ENCODE measurements around the gene NLRX1.
"Not testable (repeated sequence)": the region's sequence is repeated elsewhere in the genome, so short reads cannot be mapped to it uniquely, and the experiment has no call there.

The NLRX1 gene

GRCh38 chr11:119190531-119190930, 22.0 kb downstream of the NLRX1 start:
- no peak overlapping the region for H3K4me3 ChIP-seq (ENCODE audit: low read depth, low read length)
- TF ChIP-seq CTCF (IDR thresholded peaks at IDR 0.05; ENCODE audit: insufficient read depth, low read depth, low read length, missing control alignments) = no peak
- no peak for DNase-seq (ENCODE audit: low read depth)

- H3K4me3 ChIP-seq (ENCODE audit: low read depth, low read length); DNase-seq (ENCODE audit: low read depth): not testable (repeated sequence)
Measured at GRCh38 chr11:119191265-119191664, 22.7 kb downstream of the NLRX1 start.

GRCh38 chr11:119192111-119192510, 23.6 kb downstream of the NLRX1 start:
- H3K4me3 ChIP-seq (ENCODE audit: low read depth, low read length) = no peak overlapping the region
- no peak for DNase-seq (ENCODE audit: low read depth)
- TF ChIP-seq CTCF (IDR thresholded peaks at IDR 0.05; ENCODE audit: insufficient read depth, low read depth, low read length, missing control alignments) = no peak

GRCh38 chr11:119193001-119193400, 24.5 kb downstream of the NLRX1 start:
- no peak for DNase-seq (ENCODE audit: low read depth)
- no peak overlapping the region for H3K4me3 ChIP-seq (ENCODE audit: low read depth, low read length)
- no peak for TF ChIP-seq CTCF (IDR thresholded peaks at IDR 0.05; ENCODE audit: insufficient read depth, low read depth, low read length, missing control alignments)

- TF ChIP-seq CTCF (IDR thresholded peaks at IDR 0.05; ENCODE audit: insufficient read depth, low read depth, low read length, missing control alignments) = no peak
- H3K4me3 ChIP-seq (ENCODE audit: low read depth, low read length) = no peak overlapping the region
- no peak for DNase-seq (ENCODE audit: low read depth)
Measured at GRCh38 chr11:119193626-119194025, 25.1 kb downstream of the NLRX1 start.

- DNase-seq (ENCODE audit: low read depth) = no peak
- no peak for TF ChIP-seq CTCF (IDR thresholded peaks at IDR 0.05; ENCODE audit: insufficient read depth, low read depth, low read length, missing control alignments)
- H3K4me3 ChIP-seq (ENCODE audit: low read depth, low read length) = no peak overlapping the region
Measured at GRCh38 chr11:119194811-119195440, 26.4 kb downstream of the NLRX1 start.

GRCh38 chr11:119195680-119196079, 27.2 kb downstream of the NLRX1 start:
- DNase-seq (ENCODE audit: low read depth) = peak; percentile 18
- TF ChIP-seq CTCF (IDR thresholded peaks at IDR 0.05; ENCODE audit: insufficient read depth, low read depth, low read length, missing control alignments) = no peak
- no peak overlapping the region for H3K4me3 ChIP-seq (ENCODE audit: low read depth, low read length)

Measured in GM12865 (cell line).